Subcutaneous abdominal adipose tissue (tissue), 5 donors: Measurements from ENCODE around the gene GABRB3.

Source experiments
- H3K27ac ChIP-seq: one replicate; pipeline ENCODE4 v1.7.0; 2013; ENCODE audit warnings: low read depth, mild to moderate bottlenecking, inconsistent platforms, low read length, moderate library complexity
- H3K27me3 ChIP-seq, 5 donors: one replicate each; pipeline ENCODE4 v1.7.0; 2013; ENCODE audit warnings: low read length in 5 of 5, inconsistent platforms in 1 of 5; ENCODE audit not compliant: control insufficient read depth in 5 of 5, insufficient read depth in 4 of 5
- H3K36me3 ChIP-seq, 5 donors: one replicate each; pipeline ENCODE4 v1.7.0; 2013; ENCODE audit warnings: low read length in 5 of 5; ENCODE audit not compliant: control insufficient read depth in 5 of 5, insufficient read depth in 5 of 5
- H3K4me1 ChIP-seq, 5 donors: one replicate each; pipeline ENCODE4 v1.7.0; 2013; ENCODE audit warnings: low read length in 5 of 5, mild to moderate bottlenecking in 3 of 5, moderate library complexity in 1 of 5; ENCODE audit not compliant: control insufficient read depth in 5 of 5, insufficient read depth in 5 of 5
- H3K4me3 ChIP-seq, 5 donors: one replicate each; pipeline ENCODE4 v1.7.0; 2013; ENCODE audit warnings: low read length in 5 of 5, low read depth in 1 of 5
- H3K9ac ChIP-seq, 5 donors: one replicate each; pipeline ENCODE4 v1.7.0; 2013; ENCODE audit warnings: low read length in 5 of 5, mild to moderate bottlenecking in 4 of 5, moderate library complexity in 3 of 5
- H3K9me3 ChIP-seq, 5 donors: one replicate each; pipeline ENCODE4 v1.7.0; 2013; ENCODE audit warnings: low read length in 5 of 5; ENCODE audit not compliant: control insufficient read depth in 5 of 5
- donor health status: healthy.
- donor health status: healthy.
- donor health status: healthy.
- donor health status: healthy.
- donor health status: healthy.

GABRB3 gene

GRCh38 chr15:26686547-26687187, 86.2 kb downstream of the GABRB3 start:
- no peaks in the 10 kb centered on the region for H3K27me3 ChIP-seq
- no peak overlapping the region for H3K9ac ChIP-seq
- H3K4me3 ChIP-seq, result no peak overlapping the region
- peaks cover 0 to 6% (median 0%) of the 10 kb centered on the region in 5 donors for H3K9me3 ChIP-seq
- no peaks in the 10 kb centered on the region for H3K36me3 ChIP-seq
- H3K27ac ChIP-seq, result no peak overlapping the region
- H3K4me1 ChIP-seq, result no peaks in the 10 kb centered on the region

GRCh38 chr15:26682598-26683164, 90.2 kb downstream of the GABRB3 start:
- H3K27ac ChIP-seq, result no peak overlapping the region
- no peaks in the 10 kb centered on the region for H3K36me3 ChIP-seq
- H3K4me3 ChIP-seq, result no peak overlapping the region
- no peak overlapping the region for H3K9ac ChIP-seq
- peaks cover 0 to 6% (median 0%) of the 10 kb centered on the region in 5 donors for H3K9me3 ChIP-seq
- H3K27me3 ChIP-seq, result no peaks in the 10 kb centered on the region
- H3K4me1 ChIP-seq, result no peaks in the 10 kb centered on the region

DNA sequence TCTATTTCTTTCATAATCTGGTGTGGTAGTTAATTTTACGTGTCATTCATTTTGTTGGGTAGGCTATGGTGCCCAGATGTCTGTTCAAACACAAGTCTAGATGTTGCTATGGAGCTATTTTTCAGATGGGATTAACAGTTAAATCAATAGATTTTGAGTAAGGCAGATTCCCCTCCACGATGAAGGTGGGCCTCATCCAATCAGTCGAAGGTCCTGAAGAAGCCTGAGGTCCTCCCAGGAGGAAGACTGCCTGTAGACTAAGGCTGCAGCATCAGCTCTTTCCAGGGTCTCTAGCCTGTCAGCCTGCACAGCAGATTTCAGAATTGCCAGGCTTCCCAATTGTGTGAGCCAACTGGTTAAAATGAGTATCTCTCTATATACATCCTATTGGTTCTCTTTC, 92.9 kb downstream of the GABRB3 start:
- H3K9me3 ChIP-seq, result peaks cover 0 to 2% (median 0%) of the 10 kb centered on the region in 5 donors
- no peak overlapping the region for H3K4me3 ChIP-seq
- no peaks in the 10 kb centered on the region for H3K4me1 ChIP-seq
- H3K27ac ChIP-seq, result no peak overlapping the region
- H3K27me3 ChIP-seq, result no peaks in the 10 kb centered on the region
- no peak overlapping the region for H3K9ac ChIP-seq
- H3K36me3 ChIP-seq, result no peaks in the 10 kb centered on the region

GRCh38 chr15:26676115-26676514, 96.8 kb downstream of the GABRB3 start:
- no peak overlapping the region for H3K27ac ChIP-seq
- H3K36me3 ChIP-seq, result no peaks in the 10 kb centered on the region
- H3K4me1 ChIP-seq, result no peaks in the 10 kb centered on the region
- no peak overlapping the region for H3K9ac ChIP-seq
- H3K9me3 ChIP-seq, result peaks cover 0 to 3% (median 0%) of the 10 kb centered on the region in 5 donors
- H3K27me3 ChIP-seq, result no peaks in the 10 kb centered on the region
- H3K4me3 ChIP-seq, result no peak overlapping the region

DNA sequence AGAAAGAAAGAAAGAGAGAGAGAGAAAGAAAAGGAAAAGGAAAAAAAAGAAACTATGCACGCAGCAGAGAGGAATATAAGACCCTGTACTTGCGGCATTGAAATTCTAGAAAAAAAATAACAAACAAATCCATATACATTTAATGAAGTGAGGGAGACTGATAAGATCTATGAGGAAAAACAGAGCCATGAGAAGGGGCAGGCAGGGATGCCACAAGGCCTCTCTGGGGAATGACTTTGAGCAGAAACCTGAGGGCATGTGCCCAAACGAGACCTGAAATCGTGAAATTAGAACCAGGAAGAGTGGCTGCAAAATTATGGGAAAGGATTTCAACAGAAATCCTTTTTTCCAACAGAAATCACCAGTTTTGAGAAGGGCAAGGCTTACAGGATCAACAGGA, 98.4 kb downstream of the GABRB3 start:
- Histone ChIP-seq H3K9ac (no peak overlapping the region), H3K27ac (no peak overlapping the region), H3K4me3 (no peak overlapping the region), H3K9me3 (peaks cover 0 to 9% (median 0%) of the 10 kb centered on the region in 5 donors), H3K4me1 (no peaks in the 10 kb centered on the region), H3K36me3 (no peaks in the 10 kb centered on the region), H3K27me3 (peaks cover 0 to 4% (median 0%) of the 10 kb centered on the region in 5 donors)

DNA sequence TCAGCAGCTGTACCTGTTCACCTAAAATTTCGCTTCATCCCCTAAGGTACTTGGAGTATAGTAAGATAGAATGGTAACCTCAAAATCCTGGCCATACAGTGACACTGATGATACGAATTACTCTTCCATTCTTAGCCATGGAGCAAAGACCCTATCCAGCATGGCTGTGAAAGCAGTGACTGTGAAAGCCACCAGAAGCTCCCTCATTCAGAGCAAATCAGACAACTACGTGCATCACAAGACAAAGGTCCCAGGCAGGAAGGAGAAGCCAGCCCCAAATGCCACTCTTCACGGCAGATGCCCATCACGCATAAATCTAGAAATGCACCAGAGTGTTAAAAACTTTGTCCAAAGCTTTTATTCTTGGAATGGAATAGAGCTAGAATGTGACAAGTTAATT, 99.4 kb downstream of the GABRB3 start:
- H3K9me3 ChIP-seq, result peaks cover 0 to 9% (median 0%) of the 10 kb centered on the region in 5 donors
- no peaks in the 10 kb centered on the region for H3K4me1 ChIP-seq
- no peak overlapping the region for H3K27ac ChIP-seq
- H3K9ac ChIP-seq, result no peak overlapping the region
- H3K27me3 ChIP-seq, result peaks cover 0 to 4% (median 0%) of the 10 kb centered on the region in 5 donors
- no peaks in the 10 kb centered on the region for H3K36me3 ChIP-seq
- no peak overlapping the region for H3K4me3 ChIP-seq

- Histone ChIP-seq H3K4me3 (no peak overlapping the region), H3K27me3 (peaks cover 0 to 4% (median 0%) of the 10 kb centered on the region in 5 donors), H3K27ac (no peak overlapping the region), H3K9me3 (peaks cover 0 to 9% (median 0%) of the 10 kb centered on the region in 5 donors), H3K9ac (no peak overlapping the region), H3K36me3 (no peaks in the 10 kb centered on the region), H3K4me1 (no peaks in the 10 kb centered on the region)
Measured at GRCh38 chr15:26670116-26670515, 102.8 kb downstream of the GABRB3 start.

GRCh38 chr15:26667222-26667988, 105.5 kb downstream of the GABRB3 start:
- H3K27ac ChIP-seq, result no peak overlapping the region
- H3K4me1 ChIP-seq, result no peaks in the 10 kb centered on the region
- no peak overlapping the region for H3K9ac ChIP-seq
- peaks cover 0 to 6% (median 0%) of the 10 kb centered on the region in 5 donors for H3K9me3 ChIP-seq
- no peaks in the 10 kb centered on the region for H3K36me3 ChIP-seq
- peaks cover 0 to 4% (median 0%) of the 10 kb centered on the region in 5 donors for H3K27me3 ChIP-seq
- no peak overlapping the region for H3K4me3 ChIP-seq

GRCh38 chr15:26665957-26666791, 106.7 kb downstream of the GABRB3 start:
- Histone ChIP-seq H3K4me1 (no peaks in the 10 kb centered on the region), H3K36me3 (no peaks in the 10 kb centered on the region), H3K27ac (no peak overlapping the region), H3K4me3 (no peak overlapping the region), H3K27me3 (peaks cover 0 to 4% (median 0%) of the 10 kb centered on the region in 5 donors), H3K9me3 (peaks cover 0 to 9% (median 0%) of the 10 kb centered on the region in 5 donors), H3K9ac (no peak overlapping the region)
